ENCODE data around the gene SPNS3. TPM values are rescaled to one million over a fixed set of nuclear protein-coding genes. Genes with fewer than 3 reads are reported as not detected.

SPNS3 gene
- total RNA-seq, 2 experiments from 2014 or later, result 26.5 to 32.9 TPM

DNA sequence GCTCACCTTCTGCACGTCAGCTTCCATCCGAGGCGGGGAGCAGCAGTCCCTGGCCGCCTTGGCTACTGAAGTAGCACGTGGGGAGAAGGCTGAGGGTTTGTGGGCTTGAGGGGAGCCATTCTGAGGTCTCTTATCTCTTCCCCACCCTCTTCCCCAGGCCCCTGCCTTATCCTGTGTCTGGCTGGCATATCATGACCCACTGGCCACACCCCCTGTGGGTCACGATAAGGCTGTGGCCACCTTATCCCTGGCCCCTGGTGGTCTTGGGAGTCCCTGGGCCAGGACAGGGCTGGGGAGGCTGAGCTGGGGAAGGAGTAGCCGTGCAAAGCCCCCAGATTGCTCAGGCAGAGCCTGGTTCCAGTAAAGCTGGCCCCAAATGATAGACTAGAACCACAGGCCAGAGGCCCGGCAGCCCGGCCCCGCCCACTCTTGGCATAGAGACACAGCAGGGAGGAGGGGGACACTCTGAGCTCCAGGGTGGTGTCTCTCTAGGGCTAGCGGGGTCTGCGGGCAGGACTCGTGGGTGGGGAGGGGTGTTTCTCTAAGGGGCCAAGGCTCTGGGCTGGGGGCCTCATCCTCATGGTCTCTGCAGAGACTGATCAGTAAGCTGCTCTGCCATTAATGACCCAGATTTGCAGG is 72.6 kb downstream of the SPNS3 start:
- no peak for DNase-seq
- H3K4me3 Mint-ChIP-seq, result no peak overlapping the region
- peaks cover 48% of the 10 kb centered on the region for H3K4me1 Mint-ChIP-seq
- no peaks in the 10 kb centered on the region for H3K36me3 Mint-ChIP-seq
- no peak for ATAC-seq (ENCODE audit: low read depth)
- no peaks in the 10 kb centered on the region for H3K9me3 Mint-ChIP-seq
- POLR2A ChIA-PET, result interaction anchor here (0.6 to 2.7 kb wide), 2 partner anchors 73 to 107 kb away, joined by 3 to 10 read pairs; partner anchors contain the start of gene SPNS3
- H3K27me3 Mint-ChIP-seq, result peaks cover 12% of the 10 kb centered on the region
- H3K27ac Mint-ChIP-seq, result no peak overlapping the region

DNA sequence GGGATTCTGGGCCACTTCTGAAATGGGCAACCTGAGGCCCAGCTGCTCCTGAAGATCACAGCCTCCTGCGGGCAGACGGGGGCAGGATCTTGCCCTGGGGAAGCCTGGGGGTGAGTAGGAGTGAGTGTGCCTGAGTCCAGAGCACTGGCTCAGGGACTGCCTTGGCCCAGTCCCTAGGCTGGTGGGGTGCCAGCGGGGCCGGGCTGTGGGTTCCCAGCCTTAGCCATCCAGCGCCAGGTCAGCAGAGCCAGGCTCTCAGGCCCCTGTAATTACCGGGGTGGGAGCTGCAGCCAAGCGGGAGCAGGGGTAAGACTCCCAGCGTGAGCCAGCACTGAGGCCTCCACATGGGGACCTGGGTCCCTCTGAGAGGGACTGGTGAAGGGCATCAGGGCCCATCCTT is 73.2 kb downstream of the SPNS3 start:
- no peak overlapping the region for H3K27ac Mint-ChIP-seq
- no peak for DNase-seq
- POLR2A ChIA-PET, result no interaction called here
- H3K9me3 Mint-ChIP-seq, result no peaks in the 10 kb centered on the region
- peaks cover 43% of the 10 kb centered on the region for H3K4me1 Mint-ChIP-seq
- ATAC-seq (ENCODE audit: low read depth), result no peak
- no peak overlapping the region for H3K4me3 Mint-ChIP-seq
- H3K27me3 Mint-ChIP-seq, result peaks cover 6% of the 10 kb centered on the region
- H3K36me3 Mint-ChIP-seq, result no peaks in the 10 kb centered on the region

DNA sequence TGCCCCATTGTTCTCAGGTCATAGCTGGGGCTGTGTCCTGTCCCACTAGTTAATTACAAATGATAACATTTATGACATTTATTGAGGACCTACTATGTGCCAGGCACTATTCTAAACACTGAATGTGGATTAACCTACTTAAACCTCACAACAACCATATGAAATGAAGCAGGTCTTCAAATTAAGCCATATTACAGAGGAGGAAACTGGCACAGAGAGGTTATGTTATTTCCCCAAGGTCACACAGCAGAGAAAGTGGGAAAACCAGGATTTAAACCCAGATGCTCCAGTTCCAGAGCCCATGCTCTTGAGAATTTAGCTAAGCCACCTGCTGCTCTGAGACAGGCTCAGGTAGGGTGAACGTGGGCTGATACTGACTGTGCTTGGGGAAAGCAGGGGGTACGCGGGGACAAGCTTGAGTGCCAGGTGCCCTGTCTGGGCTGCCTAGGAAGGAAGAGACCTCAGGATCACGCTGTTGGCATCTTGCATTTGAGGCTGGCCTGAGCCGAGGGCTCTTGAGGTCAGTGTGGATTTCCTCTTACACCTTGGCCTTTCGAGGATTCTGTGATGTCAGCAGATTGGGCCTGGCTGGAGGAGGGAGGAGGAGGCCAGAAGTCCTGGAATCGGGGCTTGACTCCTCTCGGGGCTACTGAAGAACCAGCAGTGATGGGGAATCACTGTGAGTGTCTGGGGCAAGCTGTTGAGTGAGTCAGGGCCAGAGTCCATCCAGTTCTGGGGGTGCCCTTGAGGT is 73.8 kb downstream of the SPNS3 start:
- no peaks in the 10 kb centered on the region for H3K9me3 Mint-ChIP-seq
- POLR2A ChIA-PET, result no interaction called here
- peaks cover 43% of the 10 kb centered on the region for H3K4me1 Mint-ChIP-seq
- H3K4me3 Mint-ChIP-seq, result no peak overlapping the region
- peak overlapping the region; percentile 31 for H3K27ac Mint-ChIP-seq
- no peak for DNase-seq
- ATAC-seq (ENCODE audit: low read depth), result no peak
- H3K27me3 Mint-ChIP-seq, result peaks cover 5% of the 10 kb centered on the region
- no peaks in the 10 kb centered on the region for H3K36me3 Mint-ChIP-seq

DNA sequence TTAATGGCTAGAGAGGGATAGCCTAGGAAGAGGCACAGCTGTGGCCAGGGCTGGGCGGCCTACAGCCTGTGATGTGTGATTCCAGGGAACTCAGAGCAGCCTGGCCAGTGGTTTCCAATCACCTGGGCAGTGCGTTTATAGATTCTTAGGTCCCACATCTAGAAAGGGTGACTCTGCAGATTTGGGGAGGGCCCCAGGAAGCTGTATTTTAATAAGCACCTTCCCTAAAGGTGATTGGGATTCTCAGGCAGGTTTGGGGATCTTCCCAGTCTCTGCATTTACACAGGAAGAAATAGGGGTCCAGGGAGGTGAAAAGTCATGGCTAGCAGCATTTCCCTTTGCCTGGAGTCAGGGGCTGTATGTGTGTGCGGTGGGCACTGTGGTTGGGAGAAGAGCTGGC is 74.5 kb downstream of the SPNS3 start:
- ATAC-seq (ENCODE audit: low read depth), result no peak
- no peak for DNase-seq
- POLR2A ChIA-PET, result interaction anchor here (1.4 to 1.7 kb wide), 2 partner anchors 9 to 27 kb away, joined by 6 to 7 read pairs; partner anchors contain the start of gene SPNS2
- Mint-ChIP-seq H3K27me3 (no peaks in the 10 kb centered on the region), H3K4me1 (peaks cover 43% of the 10 kb centered on the region), H3K36me3 (no peaks in the 10 kb centered on the region), H3K4me3 (no peak overlapping the region), H3K9me3 (no peaks in the 10 kb centered on the region), H3K27ac (peak overlapping the region; percentile 10)

DNA sequence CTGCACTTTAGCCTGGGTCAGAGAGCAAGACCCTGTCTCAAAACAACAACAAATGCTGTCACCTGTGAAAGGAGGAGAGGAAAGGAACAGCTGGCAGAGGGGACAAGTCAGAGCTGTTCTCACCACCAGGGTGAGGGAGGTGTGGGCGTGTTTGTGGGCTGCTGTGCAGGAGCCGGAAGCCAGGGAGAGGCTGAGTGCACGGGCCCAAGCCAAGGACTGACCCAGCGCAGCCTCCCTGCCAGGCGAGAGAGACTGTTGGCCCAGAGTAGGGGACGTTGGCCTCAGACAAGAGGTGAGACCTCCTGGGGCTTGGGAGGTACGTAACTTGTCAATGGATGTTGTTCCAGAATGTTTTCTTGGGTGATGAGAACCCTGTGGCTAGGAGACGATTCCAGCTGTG is 75.7 kb downstream of the SPNS3 start:
- H3K27ac Mint-ChIP-seq, result peak overlapping the region; percentile 80
- peaks cover 33% of the 10 kb centered on the region for H3K4me1 Mint-ChIP-seq
- DNase-seq (peak; percentile 68), ATAC-seq (ENCODE audit: low read depth) (peak; percentile 91)
- H3K27me3 Mint-ChIP-seq, result no peaks in the 10 kb centered on the region
- POLR2A ChIA-PET, result interaction anchor here (0.8 to 1.7 kb wide), 4 partner anchors 10 to 76 kb away, joined by 3 to 7 read pairs (median 6); partner anchors contain the start of genes SPNS2 and SPNS3
- H3K9me3 Mint-ChIP-seq, result no peaks in the 10 kb centered on the region
- peak overlapping the region; percentile 35 for H3K4me3 Mint-ChIP-seq
- H3K36me3 Mint-ChIP-seq, result no peaks in the 10 kb centered on the region

DNA sequence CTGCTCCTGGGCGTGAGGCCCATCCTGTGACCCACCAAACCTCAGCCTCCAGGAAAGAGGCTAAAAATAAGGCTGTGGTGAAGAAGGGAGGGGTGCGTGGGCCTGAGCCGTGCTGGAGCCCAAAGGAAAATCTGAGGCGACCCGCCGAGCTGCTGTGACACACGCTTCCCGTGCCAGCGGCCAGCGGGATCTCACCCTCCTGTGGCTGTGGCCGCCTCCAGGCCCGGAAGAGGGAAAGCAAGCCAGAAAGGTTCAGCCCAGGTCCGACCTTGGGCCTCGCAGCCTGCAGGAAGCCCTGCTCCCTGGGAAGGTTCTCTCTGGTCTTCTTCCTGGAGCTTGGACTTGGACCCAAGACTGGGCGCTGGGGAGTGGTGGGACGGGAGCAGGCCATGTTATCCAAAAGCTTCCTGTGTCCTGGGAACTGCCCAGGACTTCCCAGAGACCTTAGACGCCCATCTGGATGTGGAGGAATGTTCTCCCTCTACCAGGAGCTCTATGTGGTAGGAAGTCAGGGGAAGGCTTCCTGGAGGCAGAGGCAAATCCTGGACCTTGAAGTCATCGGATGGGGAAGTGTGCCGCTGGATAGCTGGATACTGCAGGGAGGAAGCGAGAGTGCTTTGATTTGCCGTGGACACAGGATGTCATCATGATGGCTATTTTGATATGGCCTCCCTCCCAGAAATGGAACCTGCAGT is 76.3 kb downstream of the SPNS3 start:
- ATAC-seq (ENCODE audit: low read depth) (peak; percentile 3), DNase-seq (no peak)
- POLR2A ChIA-PET, result interaction anchor here (0.8 to 1.7 kb wide), 3 partner anchors 11 to 77 kb away, joined by 3 to 7 read pairs (median 5); partner anchors contain the start of genes SPNS2 and SPNS3
- Mint-ChIP-seq H3K4me1 (peaks cover 27% of the 10 kb centered on the region), H3K27me3 (no peaks in the 10 kb centered on the region), H3K9me3 (no peaks in the 10 kb centered on the region), H3K36me3 (no peaks in the 10 kb centered on the region), H3K27ac (no peak overlapping the region), H3K4me3 (no peak overlapping the region)

DNA sequence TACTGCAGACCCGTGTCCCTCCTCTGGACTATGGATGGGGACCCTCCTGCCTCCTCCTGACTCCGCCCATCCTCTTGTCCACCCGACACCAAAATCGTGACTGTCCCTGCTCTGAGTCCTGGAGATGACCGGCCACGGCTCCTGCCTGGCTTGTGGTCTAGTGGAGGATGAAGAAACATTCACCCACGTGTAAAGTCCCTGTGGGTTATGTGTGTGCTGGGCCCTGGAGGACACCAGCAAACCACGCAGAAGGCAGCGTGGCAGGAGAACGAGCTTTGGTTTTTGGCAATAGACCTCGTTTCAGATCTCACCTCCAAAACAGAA is 76.8 kb downstream of the SPNS3 start:
- H3K9me3 Mint-ChIP-seq, result no peaks in the 10 kb centered on the region
- no peak overlapping the region for H3K4me3 Mint-ChIP-seq
- no peak for ATAC-seq (ENCODE audit: low read depth)
- peaks cover 24% of the 10 kb centered on the region for H3K4me1 Mint-ChIP-seq
- POLR2A ChIA-PET, result no interaction called here
- DNase-seq, result no peak
- no peaks in the 10 kb centered on the region for H3K27me3 Mint-ChIP-seq
- no peak overlapping the region for H3K27ac Mint-ChIP-seq
- no peaks in the 10 kb centered on the region for H3K36me3 Mint-ChIP-seq

DNA sequence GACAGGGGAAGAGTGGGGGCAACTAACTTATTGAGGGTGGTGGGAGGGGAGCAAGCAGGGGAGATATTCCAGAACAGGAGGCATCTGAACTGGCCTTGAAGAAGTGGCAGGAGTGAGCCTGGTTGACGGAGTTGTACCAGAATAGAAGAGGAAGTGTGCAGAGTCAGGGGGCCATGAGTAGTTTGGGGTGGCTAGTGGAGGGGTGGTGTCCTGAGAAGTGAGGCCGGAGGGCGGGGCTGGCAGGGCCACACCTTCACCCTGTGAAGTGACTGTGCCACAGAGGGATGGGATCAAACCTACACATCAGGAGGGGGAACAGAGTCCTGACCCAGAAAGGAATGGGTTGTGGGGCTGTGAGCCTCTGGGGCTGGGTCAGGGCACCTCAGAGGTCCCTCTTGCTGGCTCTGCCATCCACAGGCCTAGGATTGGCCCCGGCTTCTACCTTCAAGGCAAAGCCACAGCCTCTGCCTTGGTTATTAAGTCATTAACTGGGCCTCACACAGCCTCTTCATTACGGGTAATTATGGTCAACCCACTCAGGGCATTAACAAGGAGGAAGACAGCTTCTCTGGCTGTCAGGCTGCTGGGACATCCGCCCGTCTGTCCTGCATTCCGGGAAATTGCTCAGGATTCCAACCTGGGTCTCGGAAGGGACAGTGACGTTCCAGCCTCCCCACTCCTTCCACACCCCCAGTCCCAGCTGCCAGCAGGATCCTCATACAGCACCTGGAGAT is 77.6 kb downstream of the SPNS3 start:
- POLR2A ChIA-PET, result no interaction called here

DNA sequence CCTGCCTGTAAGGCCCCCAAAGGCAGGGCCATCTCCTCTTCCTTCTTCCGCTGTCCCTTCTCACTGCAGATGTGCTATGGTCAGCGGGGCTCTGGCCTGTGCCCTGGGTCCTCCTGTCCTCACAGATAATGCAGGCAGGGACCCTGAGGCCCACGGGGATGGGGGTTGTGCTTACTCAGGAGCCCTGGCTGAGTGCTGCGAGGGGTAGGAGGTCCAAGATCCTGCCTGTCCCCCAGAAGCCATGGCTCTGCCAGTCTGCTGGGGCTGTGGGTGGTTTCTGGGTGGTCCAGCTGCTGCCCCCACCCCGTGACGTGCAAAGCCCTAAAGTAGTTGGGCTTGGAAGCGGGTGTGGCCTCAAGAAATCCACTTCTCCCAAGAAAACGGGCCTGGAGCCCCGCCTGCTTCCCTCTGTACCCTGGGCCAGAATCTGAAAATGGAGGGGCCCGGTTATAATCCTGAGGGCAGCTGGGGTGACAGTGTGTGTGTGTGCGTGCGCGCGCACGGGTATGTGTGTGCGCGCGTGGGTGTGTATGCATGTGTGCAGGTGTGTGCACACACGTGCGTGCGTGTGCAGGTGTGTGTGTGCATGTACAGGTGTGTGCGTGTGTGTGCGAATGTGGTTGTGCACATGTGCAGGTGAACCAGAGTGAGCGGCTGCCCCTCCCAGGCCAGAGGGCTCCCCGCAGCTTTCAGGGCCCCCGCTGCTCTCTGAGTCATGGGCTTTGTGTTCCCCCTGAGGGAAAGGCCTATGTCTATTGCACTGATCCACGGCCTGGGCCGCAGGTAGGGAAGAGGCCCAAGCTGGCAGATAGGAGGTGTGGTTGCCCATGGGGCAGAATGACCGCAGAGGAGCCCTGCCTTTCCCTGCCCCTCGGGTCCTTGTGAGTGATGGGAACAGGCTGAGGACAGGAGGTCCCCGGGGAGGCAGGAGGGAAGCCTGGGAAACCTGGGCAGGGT is 78.7 kb downstream of the SPNS3 start:
- Mint-ChIP-seq H3K36me3 (no peaks in the 10 kb centered on the region), H3K27me3 (no peaks in the 10 kb centered on the region), H3K4me3 (no peak overlapping the region), H3K4me1 (peaks cover 24% of the 10 kb centered on the region), H3K27ac (no peak overlapping the region), H3K9me3 (no peaks in the 10 kb centered on the region)
- ATAC-seq (ENCODE audit: low read depth) (no peak), DNase-seq (no peak)
- POLR2A ChIA-PET, result no interaction called here

More for the DNA sequence above, 77.6 kb downstream of the SPNS3 start:
- Mint-ChIP-seq H3K4me3 (no peak overlapping the region), H3K4me1 (peaks cover 24% of the 10 kb centered on the region), H3K36me3 (no peaks in the 10 kb centered on the region), H3K27me3 (no peaks in the 10 kb centered on the region), H3K27ac (peak overlapping the region; percentile 34), H3K9me3 (no peaks in the 10 kb centered on the region)
- no peak for DNase-seq
- no peak for ATAC-seq (ENCODE audit: low read depth)

DNA sequence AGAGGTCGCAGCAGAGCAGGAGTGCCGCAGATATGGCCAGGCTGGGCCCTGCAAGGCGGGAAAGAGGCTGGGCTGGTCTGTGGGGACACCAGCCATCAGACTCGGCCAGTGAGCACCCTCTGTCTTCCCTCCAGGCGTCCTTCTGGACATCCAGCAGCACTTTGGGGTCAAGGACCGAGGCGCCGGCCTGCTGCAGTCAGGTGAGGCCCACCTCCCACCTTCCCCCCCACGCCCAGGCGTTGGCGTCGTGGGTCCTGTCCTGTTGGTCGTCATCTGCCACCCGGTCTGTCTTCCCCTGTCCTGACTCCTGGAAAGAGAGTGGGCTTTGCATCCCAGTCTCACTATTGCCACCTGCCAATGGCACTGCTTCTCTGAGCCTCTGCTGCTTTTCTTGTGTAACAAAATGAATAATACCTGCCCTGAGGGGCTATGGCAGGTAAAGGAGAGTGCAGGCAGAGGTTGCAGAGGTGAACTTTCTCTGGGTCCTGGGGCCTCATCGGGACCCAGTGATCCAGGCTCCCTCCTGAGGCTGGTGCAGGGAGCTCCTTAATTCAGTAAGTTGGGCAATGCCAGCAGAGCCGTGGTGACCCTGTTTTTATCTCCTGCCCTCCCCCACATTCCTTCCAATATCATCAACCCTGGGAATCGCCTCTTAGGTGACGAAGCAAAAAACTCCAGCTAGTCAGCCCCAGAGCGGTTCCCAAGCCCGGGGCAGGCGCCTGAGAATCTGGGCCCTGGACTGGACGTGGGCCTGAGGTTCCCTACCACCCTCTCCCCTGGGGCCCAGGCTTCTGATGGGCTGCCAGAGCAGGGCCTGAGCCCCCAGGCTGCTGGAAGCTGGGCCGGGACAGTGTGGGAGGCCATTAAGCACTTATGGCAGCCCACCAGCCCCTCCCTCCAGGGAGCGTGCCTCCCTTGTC is 79.6 kb downstream of the SPNS3 start:
- Mint-ChIP-seq H3K36me3 (no peaks in the 10 kb centered on the region), H3K4me3 (no peak overlapping the region), H3K27me3 (no peaks in the 10 kb centered on the region)

DNA sequence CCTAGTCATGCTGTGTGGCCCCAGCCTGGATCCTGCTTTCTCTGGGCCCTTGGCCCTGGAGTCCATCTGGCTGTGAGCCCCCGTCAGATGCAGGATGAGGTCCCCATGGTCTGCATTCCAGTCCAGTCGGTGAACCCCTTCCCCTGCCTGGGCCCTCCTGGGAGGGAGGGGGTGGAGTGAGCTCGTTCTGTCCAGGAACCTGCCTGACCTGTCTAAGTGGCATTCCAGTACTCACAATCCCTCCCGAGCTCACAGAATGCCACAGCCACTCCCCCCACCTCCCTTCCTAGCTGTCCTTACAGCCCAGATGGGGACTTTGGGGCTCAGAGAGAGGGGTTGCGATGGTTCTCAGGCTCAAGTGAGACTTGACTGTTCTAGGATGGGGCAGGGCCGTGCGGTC is 80.5 kb downstream of the SPNS3 start:
- Mint-ChIP-seq H3K27ac (no peak overlapping the region), H3K4me1 (peaks cover 18% of the 10 kb centered on the region)
- POLR2A ChIA-PET, result interaction anchor here (1.3 kb wide), 1 partner anchor 15 kb away, joined by 4 read pairs; the partner anchor contains the start of gene SPNS2

More for the DNA sequence above, 79.6 kb downstream of the SPNS3 start:
- ATAC-seq (ENCODE audit: low read depth) (no peak), DNase-seq (no peak)
- no peaks in the 10 kb centered on the region for H3K9me3 Mint-ChIP-seq
- H3K27ac Mint-ChIP-seq, result no peak overlapping the region
- POLR2A ChIA-PET, result interaction anchor here (1.3 kb wide), 1 partner anchor 15 kb away, joined by 4 read pairs; the partner anchor contains the start of gene SPNS2
- H3K4me1 Mint-ChIP-seq, result peaks cover 26% of the 10 kb centered on the region

More for the DNA sequence above, 80.5 kb downstream of the SPNS3 start:
- DNase-seq (no peak), ATAC-seq (ENCODE audit: low read depth) (no peak)
- Mint-ChIP-seq H3K9me3 (no peaks in the 10 kb centered on the region), H3K27me3 (no peaks in the 10 kb centered on the region), H3K4me3 (no peak overlapping the region), H3K36me3 (no peaks in the 10 kb centered on the region)
